WI38 (cell line): Measurements from ENCODE around the gene C6.

Source experiments
- H3K4me3 ChIP-seq: 2 replicates; pipeline ENCODE4 v1.5.1; 2011; ENCODE audit warnings: low read depth, mild to moderate bottlenecking, control low read depth, low read length
- CTCF ChIP-seq: IDR thresholded peaks from 2 replicates; pipeline ENCODE4 v1.5.1; 2012; ENCODE audit warnings: low read depth, mild to moderate bottlenecking, control low read depth, low read length

Gene C6

GRCh38 chr5:41157272-41157894 lies 55.9 kb downstream of the C6 start:
- TF ChIP-seq CTCF: no peak
- no peak overlapping the region for H3K4me3 ChIP-seq

GRCh38 chr5:41156739-41157138 lies 56.6 kb downstream of the C6 start:
- TF ChIP-seq CTCF: no peak
- H3K4me3 ChIP-seq: no peak overlapping the region

GRCh38 chr5:41154491-41154890 lies 58.8 kb downstream of the C6 start:
- no peak for TF ChIP-seq CTCF

GRCh38 chr5:41151564-41151963 lies 61.8 kb downstream of the C6 start:
- H3K4me3 ChIP-seq: no peak overlapping the region
- no peak for TF ChIP-seq CTCF

More at GRCh38 chr5:41154491-41154890, 58.8 kb downstream of the C6 start:
- no peak overlapping the region for H3K4me3 ChIP-seq

- TF ChIP-seq CTCF: no peak
- H3K4me3 ChIP-seq: no peak overlapping the region
These were observed 64.9 kb downstream of the C6 start for GRCh38 chr5:41148448-41148847.

- no peak for TF ChIP-seq CTCF
- no peak overlapping the region for H3K4me3 ChIP-seq
These were observed 68.0 kb downstream of the C6 start for GRCh38 chr5:41145306-41145705.

GRCh38 chr5:41143131-41143901 lies 70.0 kb downstream of the C6 start:
- no peak for TF ChIP-seq CTCF

More at GRCh38 chr5:41143131-41143901, 70.0 kb downstream of the C6 start:
- H3K4me3 ChIP-seq: no peak overlapping the region
